ENCODE data around the gene SERINC4. TPM values are rescaled to one million over a fixed set of nuclear protein-coding genes. Genes with fewer than 3 reads are reported as not detected.
A peak's percentile ranks its signal among the peaks of the same experiment; 100 is the strongest.

Gene SERINC4
- total RNA-seq, 1 donor from 2014 or later = not detected

GRCh38 chr15:43792761-43793476, 7.1 kb downstream of the SERINC4 start:
- Histone ChIP-seq H3K9me3 (no peaks in the 10 kb centered on the region), H3K4me1 (peaks cover 19 to 29% of the 10 kb centered on the region in 2 donors), H3K36me3 (peaks cover 20 to 38% of the 10 kb centered on the region in 2 donors), H3K27ac (peak overlapping the region; percentile 88 to 99), H3K4me3 (peak overlapping the region; percentile 74 to 99), H3K27me3 (no peaks in the 10 kb centered on the region)
- intact Hi-C loops (cut with DNase I) = loop anchor here (1.0 to 10.0 kb wide), 5 partner anchors 7 to 492 kb away; partner anchors contain the start of genes GOLM2, HYPK, MFAP1 and PDIA3
- no peak for DNase-seq (ENCODE audit: low spot score in 2 of 2)
- TF ChIP-seq CTCF (IDR thresholded peaks at IDR 0.05) = no peak

- intact Hi-C loops (cut with DNase I) = loop anchor here (1.0 to 10.0 kb wide), 5 partner anchors 8 to 493 kb away; partner anchors contain the start of genes GOLM2, HYPK, MFAP1 and PDIA3
Observed at GRCh38 chr15:43791993-43792760, 7.8 kb downstream of the SERINC4 start, which contains the start of gene SERF2. Gene SERF2, plus strand, starts transcription at chr15:43792320. Its CDS starts 57 bp downstream, at chr15:43792377.

GRCh38 chr15:43789409-43789808, 10.6 kb downstream of the SERINC4 start:
- Histone ChIP-seq H3K4me1 (peaks cover 12 to 13% of the 10 kb centered on the region in 2 donors), H3K27ac (no peak overlapping the region), H3K36me3 (peaks cover 9 to 10% of the 10 kb centered on the region in 2 donors), H3K27me3 (no peaks in the 10 kb centered on the region), H3K9me3 (no peaks in the 10 kb centered on the region), H3K4me3 (no peak overlapping the region)
- DNase-seq (ENCODE audit: low spot score in 2 of 2) = no peak
- no peak for TF ChIP-seq CTCF (IDR thresholded peaks at IDR 0.05)
- intact Hi-C loops (cut with DNase I) = no loop called here

More at GRCh38 chr15:43791993-43792760, 7.8 kb downstream of the SERINC4 start, which contains the start of gene SERF2:
- Histone ChIP-seq H3K27ac (peak within 1 kb of the TSS; percentile 88 to 99), H3K4me1 (peaks cover 19 to 26% of the 10 kb centered on the region in 2 donors), H3K4me3 (peak within 1 kb of the TSS; percentile 74 to 99), H3K27me3 (no peaks in the 10 kb centered on the region), H3K36me3 (peaks cover 20 to 35% of the 10 kb centered on the region in 2 donors), H3K9me3 (no peaks in the 10 kb centered on the region)
- no peak for TF ChIP-seq CTCF (IDR thresholded peaks at IDR 0.05)
- peak; percentile 100 for DNase-seq (ENCODE audit: low spot score in 2 of 2)

GRCh38 chr15:43779016-43779415, 21.0 kb downstream of the SERINC4 start:
- intact Hi-C loops (cut with DNase I) = loop anchor here (10.0 kb wide), 2 partner anchors 46 to 264 kb away; partner anchors contain the start of genes MAP1A, MFAP1 and WDR76
- H3K27me3 ChIP-seq = no peaks in the 10 kb centered on the region
- H3K27ac ChIP-seq = no peak overlapping the region
- H3K9me3 ChIP-seq = no peaks in the 10 kb centered on the region
- DNase-seq (ENCODE audit: low spot score in 2 of 2) = no peak
- H3K4me3 ChIP-seq = no peak overlapping the region
- no peak for TF ChIP-seq CTCF (IDR thresholded peaks at IDR 0.05)
- peaks cover 0 to 11% of the 10 kb centered on the region in 2 donors for H3K4me1 ChIP-seq
- peaks cover 0 to 3% of the 10 kb centered on the region in 2 donors for H3K36me3 ChIP-seq

- H3K4me3 ChIP-seq = peak overlapping the region; percentile 57 to 73
- H3K27me3 ChIP-seq = no peaks in the 10 kb centered on the region
- peaks cover 1 to 20% of the 10 kb centered on the region in 2 donors for H3K36me3 ChIP-seq
- intact Hi-C loops (cut with DNase I) = loop anchor here (1.0 to 10.0 kb wide), 3 partner anchors 15 to 263 kb away; partner anchors contain the start of genes MAP1A, MFAP1, SERF2 and WDR76
- peak; percentile 53 to 91 for DNase-seq (ENCODE audit: low spot score in 2 of 2)
- H3K4me1 ChIP-seq = peaks cover 0 to 11% of the 10 kb centered on the region in 2 donors
- peak; percentile 79 to 87 (median 84) for TF ChIP-seq CTCF (IDR thresholded peaks at IDR 0.05)
- H3K9me3 ChIP-seq = no peaks in the 10 kb centered on the region
- H3K27ac ChIP-seq = peak overlapping the region; percentile 88 to 92
Observed at GRCh38 chr15:43777267-43777914, 22.6 kb downstream of the SERINC4 start.

Data from ascending aorta (tissue), 2 donors.